ENCODE results near the gene KIFC3.
"Not testable (repeated sequence)": the region's sequence is repeated elsewhere in the genome, so short reads cannot be mapped to it uniquely, and the experiment has no call there.

Gene KIFC3

DNA sequence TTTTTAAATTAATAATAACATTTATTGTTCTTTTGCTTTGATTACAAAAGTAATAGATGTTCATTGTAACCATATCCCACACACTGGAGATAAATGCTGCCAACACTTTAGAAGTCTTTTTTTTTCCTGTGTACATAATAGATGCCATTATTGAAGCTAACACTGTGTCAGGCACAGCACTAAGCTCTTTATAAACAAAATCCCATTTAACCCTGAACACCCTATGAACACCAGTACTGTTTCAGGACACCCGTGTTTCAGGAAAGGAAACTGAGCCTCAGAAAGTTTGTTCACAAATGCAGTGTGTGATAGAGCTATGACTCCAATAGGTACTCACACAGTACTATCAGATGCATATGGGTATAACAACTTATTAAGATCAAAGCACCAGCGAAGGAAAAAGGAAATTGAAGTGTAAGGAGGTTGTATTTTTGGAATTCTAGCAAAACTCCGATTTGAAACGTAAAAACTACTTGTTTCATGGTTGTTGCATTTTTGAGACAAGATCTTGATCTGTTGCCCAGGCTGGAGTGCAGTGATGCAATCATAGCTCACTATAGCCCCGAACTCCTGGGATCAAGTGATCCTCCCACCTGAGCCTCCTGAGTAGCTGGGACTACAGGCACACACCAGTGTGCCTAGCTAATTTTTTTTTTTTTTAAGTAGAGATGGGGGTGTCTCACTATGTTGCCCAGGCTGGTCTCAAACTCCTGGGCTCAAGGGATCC is 2.0 kb upstream of the KIFC3 start:
- DNase-seq (ENCODE audit: low read depth), result no peak

DNA sequence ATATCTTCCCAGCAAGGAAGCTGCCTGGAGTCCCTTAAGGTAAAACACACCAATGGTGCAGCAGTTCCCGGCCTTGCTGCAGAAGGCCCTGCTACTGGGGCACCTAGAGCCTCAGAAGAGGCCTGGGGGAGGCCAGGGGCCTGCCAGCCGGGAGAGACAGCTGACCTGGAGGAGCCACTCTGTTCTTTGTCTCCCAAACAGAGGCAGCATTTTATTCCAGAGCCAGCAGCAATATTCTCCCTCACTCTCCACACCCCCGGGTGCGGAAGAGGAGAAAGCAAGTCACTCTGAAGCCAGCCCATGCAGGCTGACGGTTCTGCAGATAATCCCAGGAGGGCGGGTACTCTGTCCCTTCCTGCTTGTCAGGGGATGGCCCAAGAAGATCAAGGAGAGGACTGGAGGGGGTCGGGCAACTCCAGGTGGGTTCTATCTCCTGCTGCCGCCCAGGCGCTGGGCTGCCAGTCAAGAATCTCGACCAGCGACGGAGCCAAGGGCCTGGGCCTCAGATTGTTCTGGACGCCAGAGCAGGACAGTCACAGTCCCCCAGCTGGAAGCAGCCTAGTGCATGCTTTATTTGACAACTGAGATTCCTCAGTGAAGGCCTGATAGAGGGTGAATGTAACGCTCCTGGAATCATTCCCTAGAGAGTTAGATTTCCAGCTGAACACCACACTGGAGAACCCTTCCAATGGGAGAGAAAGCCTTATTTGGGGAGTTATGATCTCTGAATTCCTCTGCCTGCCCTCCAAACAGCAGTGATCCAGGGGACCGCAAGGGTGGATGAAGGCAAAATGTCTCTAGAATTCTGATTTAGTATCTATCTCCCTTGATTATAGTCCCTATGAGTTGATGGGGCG is 1.1 kb upstream of the KIFC3 start:
- DNase-seq (ENCODE audit: low read depth), result no peak

DNA sequence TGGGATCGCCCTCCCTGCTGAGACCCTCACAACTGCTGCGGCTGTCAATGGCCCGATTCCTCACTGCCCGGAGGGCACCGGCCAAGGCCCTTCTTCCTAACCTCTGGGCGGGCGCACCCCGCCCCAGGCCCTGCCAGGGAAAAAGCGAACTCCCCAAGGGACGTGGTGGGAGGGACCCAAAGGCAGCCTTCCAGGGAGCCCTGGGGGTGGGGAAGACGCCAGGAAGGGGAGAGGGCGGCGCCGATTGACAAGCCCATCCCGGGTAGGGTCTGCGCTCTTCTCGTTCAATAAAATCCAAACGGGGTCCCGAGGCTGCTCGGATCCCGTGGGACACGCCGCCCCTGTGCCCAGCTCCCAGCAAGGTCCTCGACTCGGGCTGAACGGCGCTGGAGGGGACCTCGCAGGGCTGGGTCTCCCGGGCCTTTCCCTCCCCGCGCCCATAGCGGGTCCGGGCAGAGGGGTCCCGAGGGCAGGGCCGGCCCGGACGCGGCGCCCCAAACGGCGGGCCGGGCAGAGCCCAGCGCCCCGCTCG is 416 bp downstream of the KIFC3 start:
- DNase-seq (ENCODE audit: low read depth), result no peak

DNA sequence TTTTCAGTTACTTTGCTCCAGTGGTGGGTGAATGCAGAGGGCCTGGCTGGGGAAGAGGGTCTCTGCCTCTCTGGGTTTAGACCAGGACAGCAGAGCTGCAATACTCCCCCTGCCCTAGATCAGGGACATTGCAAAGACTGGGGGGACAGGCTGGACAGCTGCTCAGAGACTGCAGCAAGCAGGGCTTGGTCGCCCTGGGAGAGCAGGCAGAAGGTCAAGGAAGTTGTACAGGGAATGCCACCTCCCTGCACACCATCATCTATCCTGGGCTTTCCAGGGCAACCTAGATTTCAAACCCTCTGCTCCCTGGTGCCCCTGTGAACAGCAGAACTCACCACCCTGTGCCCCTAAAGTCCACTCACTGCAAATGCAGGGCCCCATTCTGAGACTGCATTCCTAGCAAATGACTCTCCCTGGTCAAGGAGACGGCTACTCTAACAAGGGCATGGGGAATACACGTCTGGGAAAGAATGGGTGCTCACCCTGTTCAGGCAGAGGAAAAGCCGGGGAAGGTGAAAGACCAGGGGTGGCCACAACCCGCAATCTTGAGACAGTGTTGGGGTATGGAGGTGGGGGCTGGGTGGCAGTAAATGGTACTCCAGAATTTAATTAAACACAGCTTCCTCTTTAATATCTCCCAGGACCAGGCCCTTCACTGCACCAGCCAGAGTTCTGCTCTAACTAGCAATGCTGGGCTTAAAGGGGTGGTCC is 1.0 kb downstream of the KIFC3 start:
- DNase-seq (ENCODE audit: low read depth), result no peak

DNA sequence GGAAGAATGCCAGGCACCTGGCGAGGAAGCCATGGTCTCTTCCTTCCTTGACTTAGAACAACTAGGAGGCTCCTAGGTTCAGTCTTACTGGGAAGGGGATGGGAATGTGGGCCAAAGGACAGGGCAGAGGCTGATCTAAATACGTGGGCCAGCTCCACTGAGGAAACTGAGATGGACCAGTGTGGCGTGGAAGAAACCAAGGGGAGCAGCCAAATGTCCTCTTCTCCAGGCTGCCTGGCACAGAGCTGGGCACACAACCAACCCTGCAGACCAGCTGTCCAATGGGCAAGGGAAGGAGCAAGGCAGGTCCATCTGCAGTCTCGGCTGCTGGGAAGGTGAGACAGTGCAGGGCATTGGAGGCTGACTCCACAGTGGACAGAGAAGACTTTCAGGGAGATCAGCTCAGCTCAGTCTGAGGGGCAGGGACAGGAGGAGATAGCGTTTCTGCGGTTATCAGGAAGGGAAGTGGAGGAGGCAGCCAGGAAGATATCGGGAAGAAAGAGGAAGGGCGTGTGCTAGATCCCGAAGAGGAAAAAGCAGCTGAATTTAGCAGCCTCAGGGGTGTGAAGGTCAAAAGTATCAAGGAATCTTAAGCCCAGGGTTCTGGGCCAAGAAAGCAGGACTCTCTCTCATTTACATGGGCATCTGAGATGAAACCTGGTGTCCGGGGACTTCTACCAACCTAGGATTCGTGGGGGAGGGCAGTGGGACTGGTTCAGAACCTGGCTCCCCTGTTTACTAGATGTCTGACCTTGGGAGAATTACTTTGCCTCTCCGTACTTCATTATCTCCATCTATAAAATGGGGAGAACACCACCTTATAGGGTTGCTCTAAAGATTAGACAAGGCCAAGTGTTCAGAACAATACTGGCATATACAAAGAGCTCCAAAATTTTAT is 1.8 kb downstream of the KIFC3 start:
- no peak for DNase-seq (ENCODE audit: low read depth)

DNA sequence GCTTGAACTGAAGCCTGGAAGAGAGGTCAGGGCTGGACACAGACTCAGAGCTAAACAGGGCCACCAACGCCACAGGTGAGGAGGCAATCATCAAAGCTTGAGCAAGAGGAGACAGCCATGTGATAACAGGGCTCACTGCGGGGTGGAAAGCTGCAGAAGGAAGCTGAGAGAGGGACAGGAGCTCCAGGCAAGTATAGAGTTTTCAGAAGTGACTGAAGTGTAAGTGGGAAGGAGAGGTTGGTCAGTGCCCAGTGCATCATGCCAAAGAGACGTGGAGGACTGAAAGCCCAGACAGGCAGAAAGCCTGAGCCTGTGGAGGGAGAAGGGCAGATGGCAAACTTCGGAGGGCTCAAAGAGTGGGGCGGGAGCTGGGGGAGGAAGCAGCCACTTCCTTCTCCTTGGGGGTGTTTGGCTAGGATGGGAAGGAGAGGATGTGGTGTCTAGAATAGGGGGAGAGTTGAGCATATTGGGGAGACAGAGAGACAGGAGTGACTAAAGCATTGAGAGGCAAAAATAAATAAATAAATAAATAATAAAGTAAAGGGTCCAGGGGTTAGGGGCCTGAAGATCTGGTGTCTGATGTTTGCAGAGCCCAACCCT is 2.6 kb downstream of the KIFC3 start:
- DNase-seq (ENCODE audit: low read depth), result no peak

DNA sequence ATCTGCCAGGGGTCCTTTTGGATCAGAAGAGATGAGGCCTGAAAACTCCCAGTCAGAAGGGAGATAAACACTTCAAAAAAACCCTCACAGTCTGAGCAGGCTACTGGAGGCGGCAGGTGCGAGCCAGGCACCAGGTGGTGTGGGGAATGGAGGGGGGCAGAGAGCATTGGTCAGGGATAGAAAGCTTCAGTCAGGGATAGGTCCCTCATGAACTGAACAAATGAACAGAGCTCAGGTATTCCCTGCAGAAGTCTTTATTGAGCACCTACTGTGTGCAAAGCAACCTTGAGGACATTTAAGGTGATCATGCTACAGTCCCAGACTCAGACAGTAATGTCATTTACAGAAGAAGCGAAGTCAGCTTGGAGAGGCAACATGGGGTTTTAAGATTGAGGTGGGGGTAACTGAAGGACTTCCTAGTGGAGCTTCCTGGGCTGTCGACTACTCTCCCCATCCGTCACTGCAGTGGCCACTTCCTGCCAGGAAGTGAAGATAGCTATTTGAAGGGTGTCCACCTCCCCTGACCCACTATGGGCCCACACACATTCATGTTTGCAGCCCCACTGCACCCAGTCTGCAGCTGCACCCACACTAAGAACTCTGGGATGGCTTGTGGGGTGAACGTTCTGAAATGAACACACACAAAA is 3.2 kb downstream of the KIFC3 start:
- DNase-seq (ENCODE audit: low read depth), result no peak

DNA sequence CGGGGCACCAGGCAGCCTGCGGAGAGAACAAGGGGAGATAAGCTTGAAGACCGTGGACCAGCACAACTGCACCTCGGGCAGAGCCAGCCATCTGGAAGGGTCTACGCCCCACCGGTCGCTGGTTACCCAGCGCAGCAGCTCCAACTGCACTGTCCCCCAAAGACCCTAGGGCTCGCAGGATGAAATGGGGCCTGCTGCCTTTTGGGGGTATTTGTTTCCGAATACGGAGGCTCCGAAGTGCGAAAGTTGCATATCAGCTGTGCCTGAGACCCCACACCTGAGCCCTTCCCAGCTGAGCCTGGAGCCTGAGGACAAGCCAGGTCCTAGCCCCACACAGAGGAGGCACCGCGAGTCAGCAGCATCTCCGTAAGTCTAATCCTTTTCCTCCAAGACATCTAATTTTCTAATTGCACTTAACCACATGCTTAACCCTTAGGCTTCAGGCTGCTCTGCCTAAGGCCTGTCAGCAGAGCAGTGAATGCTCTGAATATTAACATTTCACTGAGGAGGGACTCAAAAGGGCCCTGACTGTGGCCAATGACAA is 4.0 kb downstream of the KIFC3 start:
- no peak for DNase-seq (ENCODE audit: low read depth)

DNA sequence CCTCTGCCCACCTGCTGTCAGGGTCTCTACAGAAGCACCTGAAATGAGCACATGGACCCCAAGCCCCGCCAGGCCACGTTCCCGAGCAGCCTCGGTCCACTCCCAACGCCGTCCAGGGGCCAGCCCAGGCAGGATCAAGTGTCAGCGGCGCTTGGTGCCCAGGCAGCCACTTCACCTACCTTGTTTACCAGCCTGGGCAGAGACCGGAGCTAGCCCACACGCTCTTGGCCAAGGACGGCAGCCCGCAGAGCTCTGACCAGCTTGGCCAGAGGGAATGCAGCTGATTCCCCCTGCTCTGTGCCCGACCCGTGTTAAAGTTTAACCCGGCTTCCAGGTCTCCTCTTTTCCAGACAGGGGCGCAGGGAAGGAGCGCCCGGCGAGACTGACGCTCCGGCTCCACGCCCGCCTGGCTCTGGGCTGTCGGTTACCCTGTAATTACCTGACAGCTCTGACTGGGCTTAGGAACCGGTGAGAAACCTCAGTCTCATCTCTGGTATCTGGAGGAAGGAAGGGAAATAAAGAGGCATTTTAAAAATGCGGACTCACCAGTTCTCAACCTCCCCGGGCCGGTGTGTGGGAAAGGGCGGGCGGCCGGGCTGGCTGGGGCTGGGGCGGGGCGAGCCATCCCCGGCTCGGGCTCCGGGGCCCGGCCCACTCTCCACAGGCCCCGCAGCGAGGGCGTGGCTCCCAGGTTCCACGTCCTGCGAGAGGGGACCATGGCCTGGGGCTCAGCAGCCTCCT is 4.6 kb downstream of the KIFC3 start:
- DNase-seq (ENCODE audit: low read depth), result no peak

DNA sequence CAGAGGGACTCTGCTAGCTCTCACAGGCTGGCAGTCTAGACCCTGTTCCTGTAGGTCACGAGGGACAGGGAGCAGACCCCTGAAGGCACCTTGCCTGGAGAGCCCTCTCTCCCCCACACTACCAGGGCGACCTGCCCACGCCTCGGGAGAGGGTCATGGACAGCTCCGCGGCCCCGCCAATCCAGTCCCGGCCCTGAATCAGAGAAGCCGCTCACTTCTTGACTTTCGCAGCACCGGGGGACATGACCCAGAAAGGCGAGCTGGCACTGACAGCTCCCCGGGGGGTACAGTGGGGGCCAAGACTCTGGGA is 5.1 kb downstream of the KIFC3 start:
- no peak for DNase-seq (ENCODE audit: low read depth)

DNA sequence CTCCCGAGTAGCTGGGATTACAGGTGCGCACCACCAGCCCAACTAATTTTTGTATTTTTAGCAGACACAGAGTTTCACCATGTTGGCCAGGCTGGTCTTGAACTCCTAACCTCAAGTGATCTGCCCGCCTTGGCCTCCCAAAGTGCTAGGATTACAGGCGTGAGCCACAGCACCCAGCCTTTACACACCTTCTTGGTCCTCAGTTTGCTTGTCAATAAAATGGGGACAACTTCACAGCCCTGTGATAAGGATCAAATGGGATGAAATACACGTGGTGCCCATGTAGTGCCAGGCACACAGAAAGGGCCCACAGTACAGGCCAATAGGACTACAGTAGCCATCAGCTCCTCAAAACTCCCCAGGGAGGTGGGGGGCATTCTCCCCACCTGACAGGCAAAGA is 6.3 kb downstream of the KIFC3 start:
- not testable (repeated sequence) for DNase-seq (ENCODE audit: low read depth)

DNA sequence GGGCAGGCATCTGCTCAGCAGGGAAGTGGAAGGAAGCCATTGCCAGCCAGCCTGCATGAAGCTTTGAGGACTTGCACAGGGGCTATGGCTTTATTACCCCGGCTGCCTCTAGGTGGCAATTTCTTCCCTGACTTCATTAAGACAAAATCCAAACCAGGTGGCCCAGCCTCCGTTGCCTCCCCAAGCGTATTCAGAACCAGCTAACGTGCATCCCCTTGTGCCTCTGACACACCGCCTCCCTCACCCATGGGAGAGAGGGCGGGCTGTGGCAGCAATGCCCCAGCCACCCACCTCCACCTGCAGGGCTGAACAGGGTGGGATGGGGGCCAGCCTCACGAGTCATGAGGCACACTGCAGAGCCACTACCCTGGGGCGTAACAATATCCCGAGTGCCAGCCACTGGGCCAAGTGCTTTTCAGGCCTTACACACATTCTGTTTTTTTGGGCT is 6.8 kb downstream of the KIFC3 start:
- no peak for DNase-seq (ENCODE audit: low read depth)

DNA sequence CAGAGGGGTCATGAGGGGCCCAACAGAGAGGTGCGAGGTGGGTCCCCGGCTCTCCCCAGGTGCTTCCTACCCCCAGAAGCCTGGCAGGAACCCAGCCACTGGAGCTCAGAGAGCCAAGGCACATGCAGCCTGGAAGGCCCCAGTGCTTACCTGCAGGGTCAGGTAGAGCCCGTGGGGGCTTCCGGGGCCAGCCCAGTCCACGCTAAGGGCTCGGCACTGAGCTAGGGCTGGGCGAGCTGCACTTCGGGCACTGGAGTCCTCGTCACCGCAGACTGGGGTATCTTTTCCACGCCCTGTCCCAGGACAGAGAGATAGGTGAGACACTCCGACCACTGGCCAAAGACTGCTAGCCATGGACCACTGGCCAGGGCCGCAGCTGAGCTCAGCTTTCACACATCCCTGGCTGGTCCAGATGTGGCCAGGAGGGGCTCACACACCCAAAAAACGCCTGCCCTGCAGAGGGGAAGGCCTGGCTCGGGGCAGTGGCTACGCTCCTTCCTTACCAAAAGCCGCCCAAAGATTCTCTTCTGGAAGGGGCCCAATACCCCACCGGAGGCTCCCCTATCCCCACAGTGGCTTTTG is 7.4 kb downstream of the KIFC3 start:
- DNase-seq (ENCODE audit: low read depth), result no peak

DNA sequence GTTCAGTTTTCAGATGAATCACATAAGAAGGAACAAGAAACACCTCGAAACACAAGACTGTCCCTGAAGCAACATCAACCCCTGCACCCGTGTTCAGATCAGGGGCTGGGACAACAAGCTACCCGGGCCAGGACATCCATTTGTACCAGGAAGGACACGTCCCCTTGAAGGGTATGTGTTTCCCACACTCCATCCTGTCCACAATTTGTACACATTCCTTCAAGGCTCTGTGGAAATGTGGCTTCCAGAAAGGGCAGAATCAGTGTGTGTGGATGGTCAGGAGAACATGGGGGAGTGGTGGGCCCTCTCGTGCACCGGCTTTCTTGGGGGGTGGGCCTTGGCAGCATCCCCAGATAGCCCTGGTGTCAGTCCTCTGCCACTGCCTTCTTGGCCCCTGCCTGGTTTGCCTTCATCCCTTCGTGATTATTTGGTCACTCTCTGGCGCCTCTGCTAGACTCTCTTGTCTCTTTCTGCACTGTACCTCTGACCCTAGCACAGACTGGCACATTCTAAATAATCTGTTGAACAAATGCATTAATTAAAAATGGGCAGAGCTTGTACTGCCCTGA is 10.3 kb downstream of the KIFC3 start:
- DNase-seq (ENCODE audit: low read depth), result no peak

DNA sequence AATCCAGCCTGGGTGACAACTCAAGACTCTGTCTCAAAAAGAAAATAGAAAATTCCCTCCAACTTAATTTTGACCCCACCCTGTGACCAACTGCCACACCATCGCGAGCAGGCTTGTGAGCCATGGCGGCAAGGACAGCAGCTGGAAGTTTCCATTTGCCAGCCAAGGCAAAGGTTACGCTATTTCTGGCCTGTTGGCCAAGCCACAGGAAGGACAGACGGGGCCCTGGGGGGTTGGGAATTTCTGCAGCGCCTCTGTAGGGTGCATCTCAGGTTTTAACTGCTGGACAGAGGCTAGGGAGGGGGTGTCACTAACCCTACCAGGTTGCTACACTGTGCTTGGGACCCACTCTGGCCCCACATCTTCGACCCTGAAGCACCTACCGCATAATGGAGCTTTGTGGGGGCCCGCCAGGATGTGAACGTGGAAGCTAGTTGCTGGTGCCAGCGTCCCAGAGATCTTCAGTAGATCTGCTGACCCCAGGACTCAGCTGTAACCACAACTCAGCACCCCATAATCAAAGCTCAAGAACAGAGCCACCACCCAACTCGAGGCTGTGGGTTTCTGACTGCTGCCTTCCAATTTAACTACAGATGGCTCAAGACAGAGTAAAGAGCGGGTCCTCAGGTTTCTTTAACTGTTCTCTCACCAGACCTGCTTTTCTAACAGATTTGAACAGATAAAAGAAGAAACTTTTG is 10.9 kb downstream of the KIFC3 start:
- no peak for DNase-seq (ENCODE audit: low read depth)

DNA sequence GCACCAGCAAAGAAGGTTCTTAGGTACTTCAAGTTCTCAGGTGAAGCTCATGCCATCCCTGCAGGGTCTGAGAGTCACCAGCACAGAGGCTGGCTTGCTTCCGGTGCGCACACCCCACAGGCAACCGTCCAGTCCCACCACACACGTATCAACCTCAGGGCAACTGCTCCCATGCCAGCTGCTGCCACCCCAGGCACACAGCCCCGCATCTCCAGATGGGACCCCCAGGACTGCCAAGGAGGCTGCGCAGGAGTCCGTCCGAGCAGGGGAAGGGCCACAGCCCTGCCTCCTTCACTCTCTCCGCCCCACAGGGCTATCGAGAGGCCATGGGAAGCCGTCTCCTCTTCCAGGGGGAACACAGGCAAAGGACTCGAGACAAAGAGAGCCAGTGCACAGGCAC is 13.3 kb downstream of the KIFC3 start:
- DNase-seq (ENCODE audit: low read depth), result no peak

DNA sequence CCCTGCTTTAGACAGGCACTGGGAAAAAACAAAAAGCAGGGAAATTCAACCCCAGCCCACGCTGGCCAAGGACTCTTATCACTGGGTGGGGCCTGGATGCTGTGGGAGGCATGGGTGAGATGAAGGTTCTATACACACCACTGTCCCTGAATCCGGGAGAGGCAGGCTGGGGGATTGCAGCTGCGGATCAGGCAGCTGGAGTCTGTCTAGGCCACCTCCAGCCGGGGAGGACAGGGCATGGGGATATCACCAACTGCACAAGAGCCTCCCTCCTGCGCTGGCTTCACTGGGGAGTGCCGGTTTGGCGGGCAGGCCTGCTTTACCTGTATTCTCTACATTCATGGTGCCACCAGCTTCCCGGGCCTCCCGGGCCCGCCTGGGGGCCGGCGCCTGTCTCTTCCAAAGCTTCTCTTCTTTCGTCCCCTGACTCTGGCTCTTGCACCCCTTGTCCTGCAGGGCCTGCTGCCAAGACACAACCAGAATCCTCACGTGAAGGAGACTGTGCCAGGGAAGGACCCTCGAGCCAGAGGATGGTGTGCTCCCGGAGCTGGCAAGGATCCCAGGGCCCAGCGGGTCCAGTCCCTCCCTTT is 13.9 kb downstream of the KIFC3 start:
- no peak for DNase-seq (ENCODE audit: low read depth)

DNA sequence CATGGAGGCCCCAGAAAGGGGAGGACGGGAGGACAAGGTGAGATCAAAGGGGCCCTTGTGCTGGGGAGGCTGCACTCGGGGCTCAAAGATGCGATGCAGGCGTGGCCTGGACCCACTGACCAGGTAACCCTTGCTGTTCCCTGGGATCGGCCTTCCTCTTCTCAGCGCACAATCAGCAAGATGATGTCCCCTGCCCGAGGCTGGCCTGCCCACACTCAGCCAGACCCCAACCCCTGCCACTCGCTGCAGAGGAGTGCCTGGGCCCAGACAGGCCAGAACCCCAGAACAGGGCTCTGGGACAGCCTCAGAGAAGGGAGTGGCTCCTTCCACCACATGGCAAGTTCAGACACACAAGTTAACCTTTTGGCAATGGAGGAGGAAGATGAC is 14.8 kb downstream of the KIFC3 start:
- no peak for DNase-seq (ENCODE audit: low read depth)
